Transverse colon (tissue), 3 donors: ENCODE data around the gene RNF224.

Experiments
- EP300 ChIP-seq: sonication (generic); formaldehyde crosslinking; IDR thresholded peaks from one replicate; pipeline ENCODE4 v1.6.1; 2017; ENCODE audit warnings: antibody characterized with exemption, low read depth
- POLR2A ChIP-seq: fragments of 450-650 bp; IDR thresholded peaks from one replicate; pipeline ENCODE4 v1.6.1; 2016; ENCODE audit warnings: antibody characterized with exemption, mild to moderate bottlenecking, moderate library complexity
- POLR2AphosphoS5 ChIP-seq, 3 donors: sonication (generic); formaldehyde crosslinking; IDR thresholded peaks; one replicate each; pipeline ENCODE4 v1.6.1; 2016; ENCODE audit warnings: antibody characterized with exemption in 3 of 3

DNA sequence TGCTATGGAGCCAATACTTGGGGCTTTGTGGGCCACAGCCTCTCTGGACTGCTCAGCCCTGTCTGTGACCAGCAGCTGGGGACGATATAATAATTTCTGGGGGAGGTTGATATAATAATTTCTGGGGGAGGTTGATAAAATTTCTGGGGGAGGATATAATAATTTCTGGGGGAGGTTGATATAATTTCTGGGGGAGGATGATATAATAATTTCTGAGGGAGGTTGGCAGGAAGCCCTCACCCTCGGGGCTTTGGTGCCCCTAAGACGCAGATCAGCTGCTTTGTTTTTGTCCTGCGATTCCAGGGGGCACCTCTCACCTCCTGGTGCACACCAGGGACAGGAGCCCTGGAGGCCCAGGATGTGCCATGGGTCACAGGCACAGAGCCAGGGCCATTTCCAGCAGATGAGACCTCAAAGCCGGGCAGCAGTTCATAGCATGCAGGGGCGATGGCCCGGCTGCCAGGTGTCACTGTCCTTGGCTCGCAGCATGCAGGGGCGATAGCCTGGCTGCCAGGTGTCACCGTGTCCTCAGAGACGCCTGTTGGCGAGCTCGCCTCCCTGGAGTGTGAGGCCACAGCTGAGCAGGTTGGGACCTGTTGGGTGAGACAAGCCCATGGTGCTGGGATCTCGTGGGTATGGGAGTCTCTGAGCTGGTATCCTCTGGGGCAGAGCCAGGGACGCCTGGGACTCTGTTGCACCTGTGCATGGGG, 46.5 kb downstream of the RNF224 start:
- TF ChIP-seq EP300 (no peak), POLR2AphosphoS5 (IDR thresholded peaks at IDR 0.05) (peak in 2 of 3 donors; percentile 31 to 37), POLR2A (no peak)
